ENCODE measurements around the gene WDR44. TPM values are rescaled to one million over a fixed set of nuclear protein-coding genes. Genes with fewer than 3 reads are reported as not detected.

WDR44 gene
- total RNA-seq, 1 experiment from 2014 or later: 12.4 TPM

- no TSS peak for BruUV-seq (replicated peaks)
- CTCF ChIA-PET: no interaction called here
- intact Hi-C loops (cut with micrococcal nuclease; ENCODE audit: unreplicated experiment): no loop called here
Measured at GRCh38 chrX:118396113-118396512, 50.2 kb downstream of the WDR44 start.

GRCh38 chrX:118418811-118419251, 72.9 kb downstream of the WDR44 start:
- no TSS peak for BruUV-seq (replicated peaks)
- no peaks in the 10 kb centered on the region for H3K4me1 ChIP-seq (ENCODE audit: insufficient read depth, low read length, poor library complexity, severe bottlenecking)

More at GRCh38 chrX:118396113-118396512, 50.2 kb downstream of the WDR44 start:
- Histone ChIP-seq H3K27ac (ENCODE audit: low read depth, low read length, poor library complexity, severe bottlenecking) (no peak overlapping the region), H3K27me3 (replicated peaks; ENCODE audit: insufficient read depth, low read depth, low read length, poor library complexity) (no peaks in the 10 kb centered on the region), H3K9me3 (ENCODE audit: low read depth, low read length, poor library complexity, severe bottlenecking) (no peaks in the 10 kb centered on the region), H3K4me3 (ENCODE audit: low read depth, low read length, poor library complexity, severe bottlenecking) (no peak overlapping the region), H3K4me1 (ENCODE audit: insufficient read depth, low read length, poor library complexity, severe bottlenecking) (no peaks in the 10 kb centered on the region), H3K36me3 (ENCODE audit: insufficient read depth, low read length, poor library complexity, severe bottlenecking) (no peaks in the 10 kb centered on the region)
- DNase-seq (ENCODE audit: low spot score): no peak
- TF ChIP-seq CTCF (conservative IDR thresholded peaks at IDR 0.05; ENCODE audit: low read depth, low read length) (no peak), EZH2 (IDR thresholded peaks at IDR 0.05; ENCODE audit: borderline replicate concordance, low read depth, low read length, poor library complexity, severe bottlenecking) (no peak)
- POLR2A ChIA-PET (ENCODE audit: low non-redundant PET): no interaction called here

GRCh38 chrX:118420462-118420861, 74.6 kb downstream of the WDR44 start:
- TF ChIP-seq EZH2 (IDR thresholded peaks at IDR 0.05; ENCODE audit: borderline replicate concordance, low read depth, low read length, poor library complexity, severe bottlenecking) (no peak), CTCF (conservative IDR thresholded peaks at IDR 0.05; ENCODE audit: low read depth, low read length) (no peak)
- H3K27me3 ChIP-seq (replicated peaks; ENCODE audit: insufficient read depth, low read depth, low read length, poor library complexity): no peaks in the 10 kb centered on the region
- intact Hi-C loops (cut with micrococcal nuclease; ENCODE audit: unreplicated experiment): no loop called here
- H3K4me3 ChIP-seq (ENCODE audit: low read depth, low read length, poor library complexity, severe bottlenecking): no peak overlapping the region
- no TSS peak for BruUV-seq (replicated peaks)
- ChIA-PET POLR2A (ENCODE audit: low non-redundant PET) (no interaction called here), CTCF (no interaction called here)
- DNase-seq (ENCODE audit: low spot score): peak; percentile 45
- H3K36me3 ChIP-seq (ENCODE audit: insufficient read depth, low read length, poor library complexity, severe bottlenecking): no peaks in the 10 kb centered on the region
- H3K9me3 ChIP-seq (ENCODE audit: low read depth, low read length, poor library complexity, severe bottlenecking): no peaks in the 10 kb centered on the region
- no peaks in the 10 kb centered on the region for H3K4me1 ChIP-seq (ENCODE audit: insufficient read depth, low read length, poor library complexity, severe bottlenecking)
- no peak overlapping the region for H3K27ac ChIP-seq (ENCODE audit: low read depth, low read length, poor library complexity, severe bottlenecking)

More at GRCh38 chrX:118418811-118419251, 72.9 kb downstream of the WDR44 start:
- intact Hi-C loops (cut with micrococcal nuclease; ENCODE audit: unreplicated experiment): no loop called here
- TF ChIP-seq CTCF (conservative IDR thresholded peaks at IDR 0.05; ENCODE audit: low read depth, low read length): no peak
- TF ChIP-seq EZH2 (IDR thresholded peaks at IDR 0.05; ENCODE audit: borderline replicate concordance, low read depth, low read length, poor library complexity, severe bottlenecking): no peak
- CTCF ChIA-PET: no interaction called here
- H3K9me3 ChIP-seq (ENCODE audit: low read depth, low read length, poor library complexity, severe bottlenecking): no peaks in the 10 kb centered on the region
- no peak for DNase-seq (ENCODE audit: low spot score)
- POLR2A ChIA-PET (ENCODE audit: low non-redundant PET): no interaction called here
- H3K27me3 ChIP-seq (replicated peaks; ENCODE audit: insufficient read depth, low read depth, low read length, poor library complexity): no peaks in the 10 kb centered on the region
- no peak overlapping the region for H3K27ac ChIP-seq (ENCODE audit: low read depth, low read length, poor library complexity, severe bottlenecking)
- no peak overlapping the region for H3K4me3 ChIP-seq (ENCODE audit: low read depth, low read length, poor library complexity, severe bottlenecking)
- no peaks in the 10 kb centered on the region for H3K36me3 ChIP-seq (ENCODE audit: insufficient read depth, low read length, poor library complexity, severe bottlenecking)
